Natural killer cell (primary cell): Measurements from ENCODE around the gene FAM13A. TPM values are rescaled to one million over a fixed set of nuclear protein-coding genes. Genes with fewer than 3 reads are reported as not detected.

Experiments
- ATAC-seq, 3 donors: fragments of 150-1000 bp in 2 of 3; fragments of 200-7000 bp in 1 of 3; cut with Tn5 transposase; 1 replicate in 1 of 3; 2 replicates in 2 of 3; pipeline ENCODE4 v1.10.0; 2021; ENCODE audit warnings: mild to moderate bottlenecking in 2 of 3, moderate library complexity in 2 of 3
- DNase-seq, 2 donors: peaks; one replicate each; pipeline versions ENCODE4 v3.0.0 to v3.0.0-alpha.2; 2013 to 2021; ENCODE audit warnings: mixed read lengths in 1 of 2
- H3K27ac ChIP-seq: one replicate; pipeline ENCODE4 v1.5.1; 2013; ENCODE audit warnings: mild to moderate bottlenecking, low read length
- H3K27me3 ChIP-seq: one replicate; pipeline ENCODE4 v1.6.1; 2013; ENCODE audit warnings: low read length; ENCODE audit not compliant: control insufficient read depth, insufficient read depth
- H3K36me3 ChIP-seq: one replicate; pipeline ENCODE4 v1.6.1; 2013; ENCODE audit warnings: low read length; ENCODE audit not compliant: control insufficient read depth, insufficient read depth
- H3K4me1 ChIP-seq: one replicate; pipeline ENCODE4 v1.6.1; 2013; ENCODE audit warnings: low read length; ENCODE audit not compliant: control insufficient read depth, insufficient read depth
- H3K4me3 ChIP-seq: one replicate; pipeline ENCODE4 v1.5.1; 2013; ENCODE audit warnings: low read length
- H3K9me3 ChIP-seq: one replicate; pipeline ENCODE4 v1.6.1; 2013; ENCODE audit warnings: low read length; ENCODE audit not compliant: control insufficient read depth, insufficient read depth
- H3K27ac Mint-ChIP-seq, 2 donors: one replicate each; pipeline ENCODE4 v1.8.0; 2022; ENCODE audit warnings: mild to moderate bottlenecking in 2 of 2, mixed read lengths in 2 of 2, moderate library complexity in 1 of 2
- H3K27me3 Mint-ChIP-seq, 2 donors: one replicate each; pipeline ENCODE4 v1.8.0; 2022; ENCODE audit warnings: low read depth in 2 of 2, mixed read lengths in 2 of 2
- H3K36me3 Mint-ChIP-seq: one replicate; pipeline ENCODE4 v1.8.0; 2022; ENCODE audit warnings: mixed read lengths
- H3K4me1 Mint-ChIP-seq, 2 donors: one replicate each; pipeline ENCODE4 v1.8.0; 2022; ENCODE audit warnings: mixed read lengths in 2 of 2
- H3K4me3 Mint-ChIP-seq: one replicate; pipeline ENCODE4 v1.8.0; 2022; ENCODE audit warnings: mild to moderate bottlenecking, moderate library complexity, mixed read lengths
- H3K9me3 Mint-ChIP-seq, 2 donors: one replicate each; pipeline ENCODE4 v1.8.0; 2022; ENCODE audit warnings: mixed read lengths in 2 of 2
- CTCF ChIP-seq: fragments of 200-600 bp; IDR thresholded peaks from one replicate; pipeline ENCODE4 v1.8.0; 2022; ENCODE audit warnings: antibody characterized with exemption
- WGBS: methylation state at CpG from one replicate; pipeline ENCODE4 v1.1.7; 2013; ENCODE audit warnings: missing lambda C conversion rate; ENCODE audit not compliant: insufficient coverage; 5-methylcytosine and 5-hydroxymethylcytosine counted together
- intact Hi-C: fragments of 100-400 bp; cut with micrococcal nuclease; formaldehyde crosslinking; loops from one replicate; pipeline ENCODE4 v1.14.2; 2022
- total RNA-seq, 4 donors: library from RNA; stranded (reverse); fragments of 120-200 nt in 1 of 4; gene quantifications; one replicate each; pipeline versions ENCODE4 v1.2.3 to v1.2.4, GENCODE V29; 2013 to 2022

The FAM13A gene
- total RNA-seq, 3 donors from 2014 or later (not counting 1 experiment from before 2014, with no cell fraction given), result 8.8 to 10.0 (median 8.9) TPM

GRCh38 chr4:88866862-88867550, 190.0 kb downstream of the FAM13A start:
- Mint-ChIP-seq H3K36me3 (no peaks in the 10 kb centered on the region), H3K27me3 (peaks cover 6 to 10% of the 10 kb centered on the region in 2 donors), H3K27ac (no peak overlapping the region), H3K4me1 (no peaks in the 10 kb centered on the region), H3K9me3 (no peaks in the 10 kb centered on the region), H3K4me3 (no peak overlapping the region)
- no peak for DNase-seq
- Histone ChIP-seq H3K4me3 (no peak overlapping the region), H3K4me1 (no peaks in the 10 kb centered on the region), H3K9me3 (no peaks in the 10 kb centered on the region), H3K27me3 (no peaks in the 10 kb centered on the region), H3K27ac (no peak overlapping the region), H3K36me3 (no peaks in the 10 kb centered on the region)
- intact Hi-C loops, result no loop called here
- ATAC-seq, result no peak
- WGBS, result 70% methylated on average over 4 of the region's 4 CpGs
- no peak for TF ChIP-seq CTCF

GRCh38 chr4:88865466-88865865, 191.5 kb downstream of the FAM13A start:
- no peak overlapping the region for H3K27ac Mint-ChIP-seq
- no peaks in the 10 kb centered on the region for H3K36me3 ChIP-seq
- no peaks in the 10 kb centered on the region for H3K27me3 ChIP-seq
- intact Hi-C loops, result no loop called here
- H3K4me1 ChIP-seq, result no peaks in the 10 kb centered on the region
- H3K4me3 ChIP-seq, result no peak overlapping the region
- no peaks in the 10 kb centered on the region for H3K36me3 Mint-ChIP-seq
- DNase-seq, result no peak
- no peak for TF ChIP-seq CTCF
- no peak overlapping the region for H3K27ac ChIP-seq
- no peaks in the 10 kb centered on the region for H3K9me3 Mint-ChIP-seq
- H3K27me3 Mint-ChIP-seq, result peaks cover 6 to 8% of the 10 kb centered on the region in 2 donors
- 89% methylated on average over 4 of the region's 6 CpGs for WGBS
- H3K4me1 Mint-ChIP-seq, result no peaks in the 10 kb centered on the region
- no peak overlapping the region for H3K4me3 Mint-ChIP-seq
- no peak for ATAC-seq
- H3K9me3 ChIP-seq, result no peaks in the 10 kb centered on the region

GRCh38 chr4:88865046-88865445, 191.9 kb downstream of the FAM13A start:
- no CpG with 5 or more reads among the region's 1 CpG for WGBS
- H3K36me3 ChIP-seq, result no peaks in the 10 kb centered on the region
- intact Hi-C loops, result no loop called here
- H3K4me1 ChIP-seq, result no peaks in the 10 kb centered on the region
- H3K27ac ChIP-seq, result no peak overlapping the region
- H3K27me3 ChIP-seq, result no peaks in the 10 kb centered on the region
- Mint-ChIP-seq H3K27me3 (peaks cover 6 to 8% of the 10 kb centered on the region in 2 donors), H3K4me1 (no peaks in the 10 kb centered on the region), H3K36me3 (no peaks in the 10 kb centered on the region), H3K4me3 (no peak overlapping the region), H3K9me3 (no peaks in the 10 kb centered on the region), H3K27ac (no peak overlapping the region)
- ATAC-seq, result no peak
- H3K4me3 ChIP-seq, result no peak overlapping the region
- no peak for DNase-seq
- no peak for TF ChIP-seq CTCF
- H3K9me3 ChIP-seq, result no peaks in the 10 kb centered on the region

- Histone ChIP-seq H3K4me1 (no peaks in the 10 kb centered on the region), H3K36me3 (no peaks in the 10 kb centered on the region), H3K27me3 (no peaks in the 10 kb centered on the region), H3K27ac (no peak overlapping the region), H3K4me3 (no peak overlapping the region), H3K9me3 (no peaks in the 10 kb centered on the region)
- WGBS, result 100% methylated on average over 1 of the region's 1 CpG
- H3K9me3 Mint-ChIP-seq, result no peaks in the 10 kb centered on the region
- no peak for TF ChIP-seq CTCF
- ATAC-seq (no peak), DNase-seq (no peak)
- no peaks in the 10 kb centered on the region for H3K36me3 Mint-ChIP-seq
- H3K4me1 Mint-ChIP-seq, result peaks cover 0 to 7% of the 10 kb centered on the region in 2 donors
- H3K27me3 Mint-ChIP-seq, result peaks cover 11 to 19% of the 10 kb centered on the region in 2 donors
- H3K4me3 Mint-ChIP-seq, result no peak overlapping the region
- intact Hi-C loops, result no loop called here
- no peak overlapping the region for H3K27ac Mint-ChIP-seq
Observed at GRCh38 chr4:88860586-88860985, 196.4 kb downstream of the FAM13A start.
